HG03439 (cell line): ENCODE results near the gene LRRC8E.
"Not testable (repeated sequence)": the region's sequence is repeated elsewhere in the genome, so short reads cannot be mapped to it uniquely, and the experiment has no call there.

Experiments
- ATAC-seq: cut with Tn5 transposase; IDR thresholded peaks from one replicate; pipeline ENCODE4 v1.9.1; 2021; ENCODE audit warnings: mild to moderate bottlenecking, moderate library complexity; ENCODE audit not compliant: unreplicated experiment

LRRC8E gene

GRCh38 chr19:7853770-7854128 is 34.6 kb upstream of the LRRC8E start:
- ATAC-seq, result no peak

- no peak for ATAC-seq
These were observed 32.7 kb upstream of the LRRC8E start for GRCh38 chr19:7855426-7856108.

GRCh38 chr19:7856109-7856591 is 32.2 kb upstream of the LRRC8E start:
- ATAC-seq, result no peak

GRCh38 chr19:7856679-7857663 is 31.3 kb upstream of the LRRC8E start:
- ATAC-seq, result no peak

- ATAC-seq, result no peak
These were observed 30.6 kb upstream of the LRRC8E start for GRCh38 chr19:7857727-7858108.

GRCh38 chr19:7858109-7858770 is 30.1 kb upstream of the LRRC8E start:
- no peak for ATAC-seq

GRCh38 chr19:7859087-7859486 is 29.2 kb upstream of the LRRC8E start:
- not testable (repeated sequence) for ATAC-seq

GRCh38 chr19:7859831-7860713 is 28.2 kb upstream of the LRRC8E start:
- no peak for ATAC-seq

- no peak for ATAC-seq
These were observed 27.3 kb upstream of the LRRC8E start for GRCh38 chr19:7860714-7861618.

- no peak for ATAC-seq
These were observed 26.5 kb upstream of the LRRC8E start for GRCh38 chr19:7861619-7862412.

- no peak for ATAC-seq
These were observed 25.8 kb upstream of the LRRC8E start for GRCh38 chr19:7862413-7862951.

- ATAC-seq, result no peak
These were observed 24.9 kb upstream of the LRRC8E start for GRCh38 chr19:7863157-7863970.

GRCh38 chr19:7863971-7864689 is 24.2 kb upstream of the LRRC8E start:
- no peak for ATAC-seq

GRCh38 chr19:7864690-7865074 is 23.6 kb upstream of the LRRC8E start:
- ATAC-seq, result no peak

- ATAC-seq, result no peak
These were observed 22.9 kb upstream of the LRRC8E start for GRCh38 chr19:7865262-7865911.

GRCh38 chr19:7866399-7867091 is 21.8 kb upstream of the LRRC8E start:
- no peak for ATAC-seq
